Ureter (tissue), 1 donor: ENCODE results near the gene GNAT2. TPM values are rescaled to one million over a fixed set of nuclear protein-coding genes. Genes with fewer than 3 reads are reported as not detected.

Experiments used
- DNase-seq: peaks from one replicate; pipeline ENCODE4 v3.0.0-alpha.2; 2020; ENCODE audit warnings: low spot score
- total RNA-seq: library from RNA; stranded (reverse); gene quantifications from one replicate; pipeline ENCODE4 v1.2.4, GENCODE V29; 2023
- donor health status: DM: yes; HTN: yes; CAD: no.

Gene GNAT2
- total RNA-seq, 1 donor from 2014 or later = not detected

DNA sequence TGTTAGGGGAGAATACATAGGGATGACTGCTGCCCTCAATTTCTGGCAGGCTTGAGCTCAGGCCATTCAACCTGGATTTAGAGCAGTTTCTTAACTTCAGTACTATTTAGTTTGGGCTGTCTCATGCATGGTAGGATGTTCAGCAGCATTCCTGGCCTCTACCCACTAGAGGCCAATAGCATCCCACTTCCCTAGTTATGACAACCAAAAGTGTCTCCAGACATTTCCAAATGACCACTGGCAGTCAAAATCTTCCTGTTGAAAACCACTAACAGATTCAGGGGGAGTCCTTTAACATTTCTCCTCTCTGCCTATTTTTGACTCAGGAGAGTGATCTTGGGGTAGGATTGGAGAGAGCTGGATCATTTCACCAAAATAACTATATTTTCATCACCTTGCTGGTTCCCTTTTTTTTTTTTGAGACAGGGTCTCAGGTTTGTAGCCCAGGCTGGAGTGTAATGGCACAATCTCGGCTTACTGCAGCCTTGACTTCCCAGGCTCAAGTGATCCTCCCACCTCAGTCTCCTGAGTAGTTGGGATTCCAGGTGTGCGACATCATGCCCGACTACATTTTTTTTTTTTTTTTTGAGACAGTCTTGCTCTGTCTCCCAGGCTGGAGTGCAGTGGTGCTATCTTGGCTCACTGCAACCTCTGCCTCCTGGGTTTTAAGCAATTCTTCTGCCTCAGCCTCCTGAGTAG is 8.7 kb downstream of the GNAT2 start:
- DNase-seq = no peak

DNA sequence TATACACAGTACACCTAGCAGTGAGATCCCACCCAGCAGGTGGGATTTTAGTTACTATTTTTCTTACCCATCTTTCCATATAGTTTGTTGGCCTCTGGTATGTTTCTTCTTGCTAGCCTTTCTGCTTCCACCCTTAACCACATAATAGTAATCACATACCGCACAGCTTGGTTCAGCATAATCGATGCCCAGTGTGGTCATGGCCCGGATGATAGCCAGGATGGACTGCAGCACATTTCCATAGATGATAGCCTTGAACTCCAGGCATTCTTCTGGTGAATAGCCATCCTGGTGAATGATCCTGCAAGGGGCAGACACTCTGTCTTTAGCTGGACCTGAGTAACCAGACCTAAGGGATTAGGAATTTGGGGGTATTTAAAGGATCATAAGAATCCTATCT is 9.5 kb downstream of the GNAT2 start:
- no peak for DNase-seq

DNA sequence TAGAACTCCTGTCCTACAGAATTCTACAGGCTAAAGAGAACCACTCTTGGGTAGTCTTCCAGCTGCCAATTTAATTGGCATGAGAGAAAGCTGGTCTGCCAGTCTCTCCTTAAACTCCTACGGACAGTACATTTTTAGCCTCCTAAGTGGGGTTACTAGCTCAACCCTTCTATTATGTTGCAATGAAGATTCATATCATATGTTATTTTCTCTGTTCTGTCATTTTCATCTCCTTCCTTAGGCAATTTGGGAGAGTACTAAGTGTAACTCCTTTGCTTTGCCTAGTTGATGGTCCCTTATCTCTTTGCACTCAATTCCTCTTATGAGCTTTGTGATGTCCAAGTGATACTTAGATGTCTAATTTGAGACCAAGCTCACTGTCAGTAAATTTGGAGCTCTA is 14.0 kb downstream of the GNAT2 start:
- no peak for DNase-seq

DNA sequence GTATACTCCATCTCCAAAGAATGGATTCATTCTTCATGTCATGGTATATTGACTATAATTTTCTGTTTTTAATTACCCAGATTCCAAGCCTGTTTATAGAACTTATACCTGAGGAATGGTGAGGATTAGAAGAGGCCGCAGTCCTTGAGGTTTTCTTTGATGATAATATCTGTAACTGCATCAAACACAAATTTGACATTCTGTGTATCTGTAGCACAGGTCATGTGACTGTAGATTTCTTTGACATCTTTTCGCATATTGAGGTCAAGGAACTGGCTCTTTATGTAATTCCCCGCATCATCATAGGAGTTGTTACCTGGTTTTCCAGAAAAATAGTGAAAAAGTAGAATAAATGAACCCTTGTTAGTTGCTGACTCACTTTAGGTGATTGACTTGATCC is 16.2 kb downstream of the GNAT2 start:
- DNase-seq = no peak

DNA sequence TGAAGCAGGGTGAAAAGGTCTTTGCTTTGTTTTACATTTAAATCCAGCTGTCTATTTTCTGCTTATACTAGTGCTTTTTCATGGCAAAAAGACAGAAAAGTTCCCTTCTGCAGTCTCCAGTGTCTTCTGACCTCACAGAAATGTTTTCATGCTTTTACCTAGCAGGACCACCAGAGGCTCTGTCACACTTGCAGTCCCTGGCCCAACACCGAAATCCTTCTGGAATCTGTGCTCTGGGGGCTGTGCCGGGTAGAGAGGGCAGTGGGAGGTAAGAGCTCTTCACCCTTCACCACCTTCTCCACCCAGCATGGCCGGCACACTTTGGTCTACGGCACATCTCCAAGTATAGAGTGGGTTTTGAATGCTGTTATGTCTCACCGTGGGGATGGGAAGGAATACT is 20.8 kb downstream of the GNAT2 start:
- DNase-seq = no peak

DNA sequence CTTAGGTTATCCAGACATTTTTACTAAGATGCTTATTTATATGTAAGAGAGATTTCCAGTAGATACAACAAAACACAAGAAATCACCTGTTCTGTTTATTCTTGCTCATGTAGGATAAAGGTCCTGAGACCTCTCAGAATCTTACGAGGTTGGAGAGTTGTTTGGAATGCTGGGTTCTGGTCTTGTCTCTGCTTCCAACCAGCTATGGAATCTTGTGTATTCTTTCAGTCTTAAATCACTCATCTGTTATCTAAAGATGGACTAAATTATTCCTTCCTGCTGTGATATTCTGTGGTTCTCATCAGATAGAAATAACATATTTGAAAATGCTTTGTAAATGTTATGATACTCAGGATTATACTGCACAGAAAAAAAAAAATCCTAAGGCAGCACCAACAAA is 21.3 kb downstream of the GNAT2 start:
- no peak for DNase-seq

DNA sequence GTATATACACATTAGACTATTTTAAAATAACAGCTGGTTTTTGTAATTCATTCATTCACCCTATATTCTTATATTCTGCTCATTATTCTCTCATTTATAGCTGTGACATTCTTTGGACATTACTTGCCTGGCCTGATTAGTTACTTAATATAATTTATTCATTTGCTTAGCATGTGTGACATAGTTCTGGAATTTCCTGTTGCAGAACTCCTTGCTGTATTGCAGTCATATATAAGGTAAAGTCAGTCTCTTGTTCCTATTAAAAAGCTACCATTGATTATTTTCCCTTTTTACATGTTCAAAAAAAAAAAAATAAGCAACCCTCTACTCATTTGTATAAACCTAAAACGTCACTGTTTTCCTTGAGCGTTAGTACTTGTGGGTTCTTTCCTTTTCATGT is 23.9 kb downstream of the GNAT2 start:
- no peak for DNase-seq

DNA sequence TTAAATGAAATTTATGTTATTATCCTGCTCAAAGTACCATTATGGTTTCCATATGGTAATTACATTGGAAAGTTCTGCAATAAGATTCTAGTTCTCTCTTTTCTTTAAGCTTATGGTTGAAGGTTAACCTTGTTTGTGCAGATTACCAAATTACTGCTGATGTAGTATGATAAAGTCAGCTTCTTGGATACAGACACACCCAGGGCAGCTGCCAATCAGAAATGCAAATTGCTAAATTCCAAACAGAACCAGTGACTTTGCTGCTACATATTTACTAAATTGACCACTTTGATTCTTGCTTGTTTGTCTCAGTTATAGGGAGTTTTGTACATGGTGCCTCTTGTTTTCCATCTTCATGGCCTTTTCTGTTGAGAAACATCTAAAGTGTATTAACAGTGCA is 26.5 kb downstream of the GNAT2 start:
- DNase-seq = no peak

DNA sequence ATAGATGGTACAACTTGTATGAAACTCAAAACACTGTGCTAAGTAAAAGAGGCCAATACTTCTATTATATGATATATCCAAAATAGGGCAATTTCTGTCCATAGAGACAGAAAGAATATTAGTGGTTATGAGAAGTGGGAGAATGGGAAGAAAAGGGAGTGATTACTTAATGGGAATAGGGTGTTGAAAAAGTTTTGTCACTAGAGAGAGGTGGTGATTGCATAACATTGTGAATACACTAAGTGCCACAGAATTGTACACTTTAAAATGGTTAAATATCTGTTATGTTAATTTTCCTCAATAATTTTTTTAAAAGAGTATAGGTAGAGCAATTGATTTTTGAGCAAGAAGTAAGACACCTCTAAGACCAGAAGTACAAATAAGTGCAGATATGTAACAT is 29.7 kb downstream of the GNAT2 start:
- DNase-seq = no peak

DNA sequence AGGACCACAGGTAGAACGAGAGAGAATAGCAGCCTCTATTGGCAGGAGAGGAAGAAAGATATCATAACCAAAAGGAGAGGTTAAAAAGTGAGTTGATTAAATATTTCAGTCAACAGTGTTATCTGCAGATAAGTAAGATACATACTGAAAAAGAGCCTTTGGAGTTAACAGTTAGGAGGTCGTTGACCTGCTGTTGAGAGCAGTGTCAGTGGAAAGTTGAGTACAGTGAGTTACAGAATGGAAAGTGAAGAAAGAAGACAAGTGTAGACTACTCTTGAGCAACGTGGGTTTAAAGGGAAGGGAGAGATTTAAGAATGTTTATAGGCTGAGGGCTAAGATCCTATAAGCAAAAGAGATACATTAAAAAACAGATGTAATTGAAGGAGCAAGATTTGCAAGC is 30.2 kb downstream of the GNAT2 start:
- DNase-seq = no peak

DNA sequence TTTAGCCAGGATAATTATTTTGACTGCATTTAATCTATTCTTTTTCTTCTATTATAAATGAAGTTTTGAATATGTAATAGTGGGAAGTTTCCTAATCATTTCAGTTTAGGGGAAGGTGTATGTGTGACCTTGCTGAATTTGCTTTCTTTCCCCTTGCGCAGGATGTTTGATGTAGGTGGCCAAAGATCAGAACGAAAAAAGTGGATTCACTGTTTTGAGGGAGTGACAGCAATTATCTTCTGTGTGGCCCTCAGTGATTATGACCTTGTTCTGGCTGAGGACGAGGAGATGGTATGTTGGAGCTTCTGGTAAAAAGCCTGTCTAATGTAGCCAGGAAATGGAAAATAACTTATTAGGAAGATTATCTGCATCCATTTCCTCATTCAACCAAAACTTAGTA is 33.4 kb downstream of the GNAT2 start:
- DNase-seq = no peak

DNA sequence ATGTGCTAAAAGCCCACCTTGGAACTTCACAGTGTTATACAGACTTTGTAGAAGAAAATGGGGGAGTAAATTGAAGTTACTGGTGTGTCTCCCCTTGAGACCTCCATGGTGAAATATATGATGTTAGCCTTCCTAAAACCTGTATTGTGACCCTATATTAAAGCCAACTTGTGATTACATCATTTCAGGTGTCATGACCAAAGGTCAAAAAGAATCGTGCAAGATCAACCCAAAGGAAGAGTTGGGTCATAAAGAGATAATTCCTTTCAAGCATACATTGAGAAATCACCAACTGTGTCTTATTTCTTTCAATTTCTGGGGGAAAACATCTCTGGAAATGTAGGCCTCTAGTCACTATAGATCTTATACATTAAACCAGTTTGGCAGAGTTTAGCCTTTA is 34.6 kb downstream of the GNAT2 start:
- no peak for DNase-seq

DNA sequence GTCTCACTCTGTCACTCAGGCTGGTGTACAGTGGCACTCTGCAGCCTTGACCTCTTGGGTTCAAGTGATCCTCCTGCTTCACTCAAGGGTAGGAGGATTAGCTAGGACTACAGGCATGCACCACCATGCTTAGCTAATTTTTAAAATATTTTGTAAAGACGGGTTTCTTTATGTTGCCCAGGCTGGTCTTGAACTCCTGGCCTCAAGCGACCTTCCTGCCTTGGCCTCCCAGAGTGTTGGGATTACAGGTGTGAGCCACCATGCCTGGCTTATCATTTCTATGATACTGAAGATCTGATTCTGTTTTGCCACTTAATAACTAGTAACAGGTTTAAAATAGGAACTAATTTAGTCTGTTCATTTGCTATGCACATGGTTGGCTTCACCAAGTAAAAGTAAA is 37.4 kb downstream of the GNAT2 start:
- DNase-seq = no peak

DNA sequence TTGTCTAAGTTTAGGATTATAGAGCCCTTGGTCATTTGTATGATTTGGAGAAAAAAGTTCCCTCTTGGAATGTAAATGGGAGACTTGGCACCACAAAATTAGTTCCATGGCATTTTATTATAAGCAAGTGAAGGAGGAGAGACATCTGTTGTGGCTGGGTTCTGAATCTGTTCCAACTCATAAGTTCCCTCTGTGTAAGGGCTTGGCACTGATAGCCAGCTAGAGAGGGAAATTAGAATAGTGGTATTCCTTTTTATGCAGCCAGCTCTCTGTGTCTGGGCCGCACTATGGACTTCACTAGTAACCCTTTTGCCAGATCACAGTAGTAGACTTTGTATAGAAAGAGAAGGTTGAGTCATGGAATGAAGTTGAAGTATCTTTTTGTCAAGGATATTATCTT is 39.9 kb downstream of the GNAT2 start:
- DNase-seq = no peak

DNA sequence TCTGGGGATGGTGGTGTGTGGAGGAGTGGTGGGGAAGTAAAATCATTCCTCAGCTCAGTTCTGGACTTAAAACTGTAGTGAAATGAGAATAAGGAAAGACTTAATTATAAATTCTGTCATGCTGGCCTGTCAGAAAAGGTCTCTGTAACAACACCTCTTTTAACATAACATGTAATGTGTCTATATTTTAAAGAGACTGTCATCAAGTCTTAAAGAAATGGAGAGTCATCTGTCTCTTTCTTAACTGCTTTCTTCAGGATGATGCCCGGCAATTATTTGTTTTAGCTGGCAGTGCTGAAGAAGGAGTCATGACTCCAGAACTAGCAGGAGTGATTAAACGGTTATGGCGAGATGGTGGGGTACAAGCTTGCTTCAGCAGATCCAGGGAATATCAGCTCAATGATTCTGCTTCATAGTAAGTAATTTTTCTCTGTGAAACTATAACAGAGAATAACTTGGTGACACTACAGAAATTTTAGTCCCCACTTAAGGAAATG is 40.4 kb downstream of the GNAT2 start:
- DNase-seq = no peak

DNA sequence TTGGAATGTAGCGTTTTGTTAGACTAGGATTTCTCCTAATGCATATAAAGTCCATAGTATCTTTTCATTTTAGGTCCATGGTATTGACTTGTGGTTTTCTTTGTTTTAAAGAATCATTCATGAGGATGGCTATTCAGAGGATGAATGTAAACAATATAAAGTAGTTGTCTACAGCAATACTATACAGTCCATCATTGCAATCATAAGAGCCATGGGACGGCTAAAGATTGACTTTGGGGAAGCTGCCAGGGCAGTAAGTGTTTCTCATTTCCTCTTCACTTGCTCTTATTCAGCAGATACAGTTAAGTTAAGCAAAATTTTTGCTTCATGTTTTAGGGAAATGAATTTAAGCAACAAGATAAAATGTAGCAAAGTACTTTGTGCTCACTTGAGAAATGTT is 45.6 kb downstream of the GNAT2 start:
- no peak for DNase-seq

DNA sequence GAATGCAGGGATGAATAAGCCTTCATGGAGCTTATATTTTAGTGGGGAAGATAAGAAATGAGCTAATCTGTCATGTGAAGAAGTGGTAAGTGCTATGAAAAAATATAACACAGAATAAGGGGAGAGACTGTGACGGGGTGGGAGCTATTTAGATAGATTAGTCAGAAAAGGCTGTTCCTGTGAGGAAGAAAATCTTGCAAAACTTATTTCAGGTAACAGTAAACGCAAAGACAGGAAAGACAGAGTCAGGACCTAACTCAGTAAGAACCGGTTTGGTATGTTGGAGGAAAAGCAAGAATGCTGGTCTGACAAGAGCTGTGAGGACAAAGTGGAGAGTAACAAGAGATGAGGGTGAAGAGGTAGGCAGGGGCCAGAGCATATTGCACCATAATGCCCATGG is 49.0 kb downstream of the GNAT2 start:
- DNase-seq = no peak

DNA sequence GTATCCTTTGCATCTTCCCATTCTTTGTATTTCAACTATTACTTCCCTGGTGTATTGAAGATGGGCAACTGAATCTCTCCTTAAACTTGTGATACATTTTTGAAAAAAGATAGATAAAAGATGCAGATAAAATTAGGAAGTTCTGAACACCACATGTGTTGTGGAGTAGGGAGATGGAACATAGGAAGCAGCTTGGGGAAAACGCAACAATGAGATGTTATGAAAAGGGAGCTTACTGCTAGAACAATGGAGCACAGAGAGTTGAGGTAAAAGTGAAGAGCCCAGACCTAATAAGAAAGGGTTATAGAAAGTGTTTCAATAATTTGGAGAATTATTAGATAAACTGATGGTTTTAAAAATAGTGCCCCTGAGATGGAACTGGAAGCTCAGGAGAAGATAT is 50.1 kb downstream of the GNAT2 start:
- DNase-seq = no peak

DNA sequence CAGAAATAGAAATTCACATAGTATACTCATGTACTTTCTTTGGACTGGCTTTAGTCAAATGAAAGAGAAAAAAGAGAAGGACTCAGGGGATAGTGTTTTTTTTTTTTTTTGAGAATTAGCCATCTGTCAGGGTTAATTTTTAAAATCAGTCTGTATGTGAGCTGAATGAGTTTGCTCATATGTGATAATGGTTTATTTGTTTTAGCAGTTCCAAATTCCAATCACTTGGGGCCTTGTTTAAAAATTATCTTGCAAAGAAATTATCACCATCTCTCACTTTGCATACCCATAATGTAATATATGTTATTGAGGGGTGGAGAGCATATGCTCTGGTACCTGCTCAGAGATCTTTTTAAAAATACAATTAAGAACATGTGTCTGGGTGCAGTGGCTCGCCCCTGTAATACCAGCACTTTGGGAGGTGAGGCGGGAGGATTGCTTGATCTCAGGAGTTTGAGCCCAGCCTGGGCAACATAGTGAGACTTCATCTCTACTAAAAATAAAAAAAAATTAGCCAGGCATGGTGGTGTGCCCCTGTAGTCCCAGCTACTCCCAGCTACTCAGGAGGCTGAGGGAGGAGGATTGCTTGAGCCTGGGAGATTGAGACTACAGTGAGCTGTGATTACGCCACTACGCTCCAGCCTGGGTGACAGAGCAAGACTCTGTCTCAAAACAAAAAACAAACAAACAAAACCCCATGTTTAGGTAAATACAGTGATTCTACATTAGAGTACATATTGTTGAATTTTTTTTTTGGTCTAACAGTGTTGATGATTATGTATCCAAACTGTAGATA is 51.3 kb downstream of the GNAT2 start:
- no peak for DNase-seq

DNA sequence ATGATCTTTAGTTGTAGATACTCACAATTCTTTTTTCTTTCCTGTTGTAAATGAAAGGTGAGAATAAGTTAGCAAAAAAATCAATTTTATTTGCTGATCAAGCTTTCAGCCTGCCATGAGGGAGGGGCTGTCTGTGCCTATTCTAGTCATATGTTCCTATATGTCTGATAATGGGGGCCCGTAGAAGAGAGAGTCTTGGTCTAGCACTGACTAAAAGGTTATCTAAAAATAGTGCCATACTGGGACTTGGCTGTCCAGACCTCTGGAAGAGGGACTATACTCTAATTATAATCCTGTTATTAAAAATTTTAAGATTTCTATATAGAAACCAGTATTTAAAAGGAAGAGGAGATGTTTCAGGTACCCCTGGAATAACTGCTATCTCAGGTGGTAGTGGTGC is 52.4 kb downstream of the GNAT2 start:
- no peak for DNase-seq

DNA sequence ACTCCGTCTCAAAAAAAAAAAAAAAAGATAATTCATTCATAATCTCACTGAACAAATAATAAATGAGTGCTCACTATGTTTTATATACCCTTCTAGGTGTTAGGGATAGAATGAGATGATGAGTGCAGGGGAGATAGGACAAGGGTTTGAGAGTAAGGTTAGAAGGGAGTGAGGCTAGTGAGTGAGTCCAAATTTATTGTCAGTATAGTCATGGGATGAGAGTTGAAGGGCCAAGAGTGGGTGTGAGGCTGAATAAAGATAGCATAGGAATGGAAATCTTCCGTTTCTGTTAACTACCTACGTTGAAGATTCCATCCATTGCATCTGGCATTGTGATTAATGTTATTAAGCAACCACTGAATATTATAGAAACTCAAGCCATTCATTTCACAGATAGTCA is 54.2 kb downstream of the GNAT2 start:
- DNase-seq = no peak

DNA sequence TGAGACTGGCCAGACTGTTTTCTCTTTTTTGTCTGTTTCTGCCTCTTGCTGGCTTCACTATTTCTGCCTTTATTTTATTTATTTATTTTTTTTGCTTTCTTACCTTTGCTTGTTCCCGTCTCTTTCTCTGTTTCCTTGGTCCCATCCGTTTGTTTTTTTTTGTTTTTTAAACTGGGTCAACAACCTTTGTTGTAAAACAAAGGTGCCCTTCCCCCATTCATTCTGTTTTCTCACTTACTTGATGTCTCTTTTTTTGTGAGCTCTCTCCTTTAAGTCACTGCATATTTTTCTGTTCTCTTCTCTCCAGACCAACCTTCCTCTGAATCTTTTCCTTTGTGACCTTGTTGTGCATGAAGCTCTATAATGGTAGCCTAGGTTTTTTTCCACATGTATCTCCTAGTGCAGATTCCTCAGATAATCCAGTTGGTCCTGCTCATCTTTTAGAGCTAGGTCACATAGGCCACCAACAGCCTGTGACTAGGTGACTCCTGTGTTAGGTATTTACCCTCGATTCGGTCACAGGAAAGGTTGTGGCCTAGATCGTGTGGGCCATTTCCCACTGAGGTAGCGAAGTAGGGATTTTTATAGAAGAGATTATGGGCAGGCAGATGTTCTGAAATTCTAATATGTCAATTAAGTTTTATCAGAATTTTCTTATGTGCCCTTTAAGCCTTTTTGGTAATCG is 55.1 kb downstream of the GNAT2 start:
- no peak for DNase-seq

DNA sequence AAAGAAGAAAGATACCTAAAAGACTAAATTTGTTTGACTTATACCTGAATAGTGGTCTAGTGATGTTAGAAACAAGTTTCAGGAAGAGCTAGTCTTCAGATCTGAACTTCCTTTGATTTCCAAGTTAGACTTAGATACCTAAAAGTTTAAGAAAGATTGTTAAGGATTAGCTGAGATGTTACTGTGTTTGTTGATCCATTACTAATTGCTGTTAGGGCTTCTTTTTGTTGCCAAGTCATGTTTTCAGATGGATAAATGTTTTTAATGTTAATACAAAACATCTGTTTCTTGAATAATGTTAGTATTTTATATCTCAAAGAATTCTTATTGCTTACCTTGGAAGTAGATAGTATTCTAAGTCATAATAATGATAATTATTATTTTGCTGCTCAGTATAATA is 59.4 kb downstream of the GNAT2 start:
- no peak for DNase-seq
